HepG2 (cell line): ENCODE results near the gene PDE2A. TPM values are rescaled to one million over a fixed set of nuclear protein-coding genes. Genes with fewer than 3 reads are reported as not detected.

Experiments
- ATAC-seq: fragments of 200-7000 bp; cut with Tn5 transposase; 3 replicates; pipeline ENCODE4 v1.9.1; 2020; ENCODE audit warnings: mild to moderate bottlenecking, moderate library complexity
- BruUV-seq: library from RNA; stranded (reverse); fragments of 400-500 nt; replicated peaks from 2 replicates; lab custom pipeline; 2021; lab: Mats Ljungman, UMichigan
- CTCF ChIA-PET: fragments of 300-600 bp; formaldehyde crosslinking; extraction: SDS; loops from one replicate; lab custom pipeline; 2021; ENCODE audit warnings: low total read pairs, inconsistent platforms, low intra/inter-chr PET ratio; lab: Yijun Ruan, JAX
- POLR2A ChIA-PET: fragments of 350-600 bp; sonication (Branson Sonifier 250); formaldehyde crosslinking; loops from one replicate; lab custom pipeline; 2020; ENCODE audit warnings: antibody characterized with exemption, inconsistent platforms; lab: Yijun Ruan, JAX
- DNase-seq: peaks from one replicate; pipeline ENCODE4 v3.0.0-alpha.2; 2015; ENCODE audit warnings: low spot score
- FAIRE-seq: peaks from 3 replicates; lab custom pipeline; 2011; peaks lifted over from hg19 to GRCh38; lab: Jason Lieb, UNC
- H2AFZ ChIP-seq: one replicate; pipeline ENCODE4 v1.6.1; 2011; ENCODE audit warnings: low read length, inconsistent platforms
- H3K27ac ChIP-seq: fragments of 300-600 bp; 3 replicates; pipeline ENCODE4 v1.8.0; 2011; ENCODE audit warnings: mixed run types, mild to moderate bottlenecking, mixed read lengths, low read length, inconsistent platforms; ENCODE audit not compliant: insufficient read depth; ENCODE audit errors: extremely low read length
- H3K27me3 ChIP-seq, 2 experiments: fragments of 200-600 bp in 1 of 2; 2 replicates in 1 of 2; 3 replicates in 1 of 2; pipeline versions ENCODE4 v1.6.0 to v1.8.0; 2011; ENCODE audit warnings: low read length in 2 of 2, mild to moderate bottlenecking in 2 of 2, moderate library complexity in 2 of 2, inconsistent platforms in 1 of 2; ENCODE audit not compliant: insufficient read depth in 2 of 2, control insufficient read depth in 1 of 2
- H3K36me3 ChIP-seq, 2 experiments: fragments of 200-600 bp in 1 of 2; replicated peaks in 1 of 2; 2 replicates in 1 of 2; 3 replicates in 1 of 2; pipeline versions ENCODE4 v1.5.1 to v1.8.0; 2011; ENCODE audit warnings: low read length in 2 of 2, inconsistent platforms in 1 of 2; ENCODE audit not compliant: insufficient read depth in 2 of 2, control insufficient read depth in 1 of 2
- H3K4me1 ChIP-seq: 2 replicates; pipeline ENCODE4 v1.5.1; 2012; ENCODE audit warnings: low read length, inconsistent platforms; ENCODE audit not compliant: insufficient read depth
- H3K4me2 ChIP-seq: 2 replicates; pipeline ENCODE4 v1.6.0; 2011; ENCODE audit warnings: low read depth, low read length, inconsistent platforms
- H3K4me3 ChIP-seq, 3 experiments: fragments of 200-600 bp in 1 of 3; sonication (generic), shearing (Covaris generic) in 1 of 3; replicated peaks in 1 of 3; 2 replicates each; pipeline ENCODE4 v1.5.1; 2011 to 2016; ENCODE audit warnings: low read length in 3 of 3, inconsistent platforms in 2 of 3, low read depth in 2 of 3, mild to moderate bottlenecking in 2 of 3, control low read depth in 1 of 3, mixed read lengths in 1 of 3; ENCODE audit not compliant: insufficient read depth in 1 of 3
- H3K79me2 ChIP-seq: one replicate; pipeline ENCODE4 v1.6.1; 2011; ENCODE audit warnings: low read length, inconsistent platforms; ENCODE audit not compliant: insufficient read depth
- H3K9ac ChIP-seq: 2 replicates; pipeline ENCODE4 v1.6.0; 2011; ENCODE audit warnings: mild to moderate bottlenecking, low read depth, low read length, inconsistent platforms; ENCODE audit not compliant: insufficient read depth
- H3K9me3 ChIP-seq: 2 replicates; pipeline ENCODE4 v1.5.1; 2012; ENCODE audit warnings: mild to moderate bottlenecking, low read length
- H4K20me1 ChIP-seq: 2 replicates; pipeline ENCODE4 v1.6.0; 2011; ENCODE audit warnings: inconsistent platforms, mild to moderate bottlenecking, low read length, moderate library complexity; ENCODE audit not compliant: insufficient read depth
- MAFK ChIP-seq, 2 experiments: IDR thresholded peaks in 1 of 2; conservative IDR thresholded peaks in 1 of 2; 2 replicates each; pipeline ENCODE4 v1.6.1; 2011; ENCODE audit warnings: improper control_type of control experiment in 2 of 2, low read length in 2 of 2
- TERF1 ChIP-seq: sonication (generic); formaldehyde crosslinking; IDR thresholded peaks from 2 replicates; pipeline ENCODE4 v1.8.0; 2022; ENCODE audit warnings: mild to moderate bottlenecking, missing genetic modification reagents, moderate library complexity
- ZKSCAN8 ChIP-seq: IDR thresholded peaks from 2 replicates; pipeline ENCODE4 v1.6.1; 2016; ENCODE audit warnings: borderline replicate concordance, missing genetic modification reagents, missing compliant biosample characterization
- ZNF224 ChIP-seq: sonication (generic); formaldehyde crosslinking; IDR thresholded peaks from 2 replicates; pipeline ENCODE4 v1.5.0; 2020; ENCODE audit warnings: mild to moderate bottlenecking, missing genetic modification reagents
- ZNF326 ChIP-seq: sonication (generic); formaldehyde crosslinking; IDR thresholded peaks from 2 replicates; pipeline ENCODE4 v1.4.0; 2020; ENCODE audit warnings: missing genetic modification reagents, borderline replicate concordance
- ZNF768 ChIP-seq: sonication (generic); formaldehyde crosslinking; IDR thresholded peaks from 2 replicates; pipeline ENCODE4 v1.4.0; 2020; ENCODE audit warnings: missing genetic modification reagents
- WGBS: methylation state at CpG from one replicate; pipeline ENCODE4 v1.1.6; 2017; ENCODE audit warnings: low lambda C conversion rate; 5-methylcytosine and 5-hydroxymethylcytosine counted together
- in situ Hi-C: cut with HindIII; loops from 2 replicates; pipeline ENCODE4 v1.10.0; 2017; ENCODE audit warnings: low pct_unique_long_range_greater_than_20kb; ENCODE audit not compliant: extremely low pct_ligation_motif_present
- intact Hi-C: fragments of 100-400 bp; cut with micrococcal nuclease; formaldehyde crosslinking; loops from one replicate; pipeline ENCODE4 v1.10.0; 2022; ENCODE audit not compliant: unreplicated experiment
- polyA plus RNA-seq, 8 experiments: library from polyadenylated mRNA; depleted of rRNA in 3 of 8; stranded (reverse) in 7 of 8; unstranded in 1 of 8; fragments of >200 nt; fragmentation: Illumina TruSeq in 4 of 8; extraction: Trizol in 4 of 8; gene quantifications; 2 replicates each; pipeline versions ENCODE4 v1.2.1 to v1.2.3, GENCODE V29; 2011 to 2016; ENCODE audit warnings: low read depth in 4 of 8, missing spikeins in 1 of 8, mixed read lengths in 1 of 8; ENCODE audit not compliant: insufficient read depth in 1 of 8
- total RNA-seq, 5 experiments: library from RNA; depleted of rRNA; stranded (reverse); fragments of >200 nt; fragmentation: Illumina TruSeq; extraction: Trizol; gene quantifications; 2 replicates each; pipeline ENCODE4 v1.2.3, GENCODE V29; 2016; ENCODE audit warnings: low read depth in 1 of 5
- TF ChIP-seq, protein P1 (sequence below): sonication (generic); formaldehyde crosslinking; IDR thresholded peaks from 2 replicates; pipeline ENCODE4 v1.9.0; 2021; ENCODE audit warnings: missing genetic modification reagents, mild to moderate bottlenecking, borderline replicate concordance
- TF ChIP-seq, protein P2 (sequence below): conservative IDR thresholded peaks from 2 replicates; pipeline ENCODE4 v1.6.1; 2018; ENCODE audit warnings: missing genetic modification reagents

Gene PDE2A
- total and polyA plus RNA-seq, 2 of the 13 experiments (the other 11 are each of a cell fraction or from before 2014, with no cell fraction given): 3.1 TPM; not detected in 1

GRCh38 chr11:72682238-72682857, 8.1 kb upstream of the PDE2A start:
- POLR2A ChIA-PET: no interaction called here
- TF ChIP-seq, protein P1, sequence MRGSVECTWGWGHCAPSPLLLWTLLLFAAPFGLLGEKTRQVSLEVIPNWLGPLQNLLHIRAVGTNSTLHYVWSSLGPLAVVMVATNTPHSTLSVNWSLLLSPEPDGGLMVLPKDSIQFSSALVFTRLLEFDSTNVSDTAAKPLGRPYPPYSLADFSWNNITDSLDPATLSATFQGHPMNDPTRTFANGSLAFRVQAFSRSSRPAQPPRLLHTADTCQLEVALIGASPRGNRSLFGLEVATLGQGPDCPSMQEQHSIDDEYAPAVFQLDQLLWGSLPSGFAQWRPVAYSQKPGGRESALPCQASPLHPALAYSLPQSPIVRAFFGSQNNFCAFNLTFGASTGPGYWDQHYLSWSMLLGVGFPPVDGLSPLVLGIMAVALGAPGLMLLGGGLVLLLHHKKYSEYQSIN (CRISPR knock-in tag): no peak
- TF ChIP-seq ZNF224 (no peak), TERF1 (CRISPR knock-in tag) (no peak), ZKSCAN8 (CRISPR knock-in tag) (peak; percentile 76), ZNF768 (CRISPR knock-in tag) (peak; percentile 91), ZNF326 (CRISPR knock-in tag) (no peak), MAFK (conservative IDR thresholded peaks at IDR 0.05 in 1 of 2, IDR thresholded peaks at IDR 0.05 in 1 of 2; ENCODE audit: low read length in 2 of 2) (no peak)
- TF ChIP-seq, protein P2, sequence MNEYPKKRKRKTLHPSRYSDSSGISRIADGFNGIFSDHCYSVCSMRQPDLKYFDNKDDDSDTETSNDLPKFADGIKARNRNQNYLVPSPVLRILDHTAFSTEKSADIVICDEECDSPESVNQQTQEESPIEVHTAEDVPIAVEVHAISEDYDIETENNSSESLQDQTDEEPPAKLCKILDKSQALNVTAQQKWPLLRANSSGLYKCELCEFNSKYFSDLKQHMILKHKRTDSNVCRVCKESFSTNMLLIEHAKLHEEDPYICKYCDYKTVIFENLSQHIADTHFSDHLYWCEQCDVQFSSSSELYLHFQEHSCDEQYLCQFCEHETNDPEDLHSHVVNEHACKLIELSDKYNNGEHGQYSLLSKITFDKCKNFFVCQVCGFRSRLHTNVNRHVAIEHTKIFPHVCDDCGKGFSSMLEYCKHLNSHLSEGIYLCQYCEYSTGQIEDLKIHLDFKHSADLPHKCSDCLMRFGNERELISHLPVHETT (CRISPR knock-in tag): no peak
- intact Hi-C loops: no loop called here
- no peak overlapping the region for H3K4me2 ChIP-seq
- FAIRE-seq (no peak), DNase-seq (no peak), ATAC-seq (no peak)
- H3K36me3 ChIP-seq: peaks cover 3 to 16% of the 10 kb centered on the region in 2 experiments; a peak in 4 of 5 replicates
- WGBS: 85% methylated on average over 5 of the region's 5 CpGs
- H2AFZ ChIP-seq: no peak overlapping the region
- H3K79me2 ChIP-seq: no peaks in the 10 kb centered on the region
- H3K9ac ChIP-seq: no peak overlapping the region
- H4K20me1 ChIP-seq: peaks cover 28% of the 10 kb centered on the region; the same call in 1 of the 2 replicates
- no TSS peak for BruUV-seq
- H3K9me3 ChIP-seq: no peaks in the 10 kb centered on the region
- 0 out of 5 replicates have a peak, but pooled peaks cover 0 to 9% of the 10 kb centered on the region in 2 experiments for H3K27me3 ChIP-seq
- CTCF ChIA-PET: interaction anchor here (1.2 kb wide), 1 partner anchor 93 kb away, joined by 4 read pairs; no protein-coding TSS in a partner anchor
- no peak overlapping the region for H3K4me3 ChIP-seq
- in situ Hi-C loops: no loop called here
- H3K4me1 ChIP-seq: no peaks in the 10 kb centered on the region
- H3K27ac ChIP-seq: no peak overlapping the region
